MCF 10A (cell line): ENCODE measurements around the gene GMDS. TPM values are rescaled to one million over a fixed set of nuclear protein-coding genes. Genes with fewer than 3 reads are reported as not detected.

ENCODE experiments used
- BruUV-seq: library from RNA; stranded (reverse); fragments of 400-500 nt; replicated peaks from 2 replicates; lab custom pipeline; 2021; lab: Mats Ljungman, UMichigan
- CTCF ChIA-PET: fragments of 300-600 bp; sonication (Branson Sonifier 250); formaldehyde crosslinking; extraction: SDS; loops from one replicate; lab custom pipeline; 2021; ENCODE audit warnings: antibody characterized with exemption, inconsistent platforms; lab: Yijun Ruan, JAX
- POLR2A ChIA-PET: fragments of 300-600, 350-650 bp; sonication (Branson Sonifier 250); formaldehyde crosslinking; extraction: SDS; loops from one replicate; lab custom pipeline; 2020; ENCODE audit warnings: antibody characterized with exemption, inconsistent platforms; lab: Yijun Ruan, JAX
- DNase-seq: peaks from one replicate; pipeline ENCODE4 v3.0.0-alpha.2; 2018; ENCODE audit not compliant: unreplicated experiment
- H3K27ac Mint-ChIP-seq: one replicate; pipeline ENCODE4 v1.8.0; 2022; ENCODE audit warnings: mild to moderate bottlenecking, low read depth, mixed read lengths; ENCODE audit not compliant: unreplicated experiment
- H3K27me3 Mint-ChIP-seq: one replicate; pipeline ENCODE4 v1.8.0; 2022; ENCODE audit warnings: mixed read lengths; ENCODE audit not compliant: insufficient read depth, unreplicated experiment
- H3K36me3 Mint-ChIP-seq: one replicate; pipeline ENCODE4 v1.8.0; 2022; ENCODE audit warnings: mild to moderate bottlenecking, moderate library complexity, mixed read lengths; ENCODE audit not compliant: insufficient read depth, unreplicated experiment
- H3K4me1 Mint-ChIP-seq: one replicate; pipeline ENCODE4 v1.8.0; 2022; ENCODE audit warnings: mixed read lengths; ENCODE audit not compliant: insufficient read depth, unreplicated experiment
- H3K4me3 Mint-ChIP-seq: one replicate; pipeline ENCODE4 v1.8.0; 2022; ENCODE audit warnings: mild to moderate bottlenecking, moderate library complexity, mixed read lengths; ENCODE audit not compliant: unreplicated experiment
- H3K9me3 Mint-ChIP-seq: one replicate; pipeline ENCODE4 v1.8.0; 2022; ENCODE audit warnings: mixed read lengths; ENCODE audit not compliant: unreplicated experiment
- CTCF ChIP-seq: fragments of 200-600 bp; IDR thresholded peaks from one replicate; pipeline ENCODE4 v1.8.0; 2022; ENCODE audit warnings: antibody characterized with exemption, mild to moderate bottlenecking; ENCODE audit not compliant: unreplicated experiment
- intact Hi-C: fragments of 100-400 bp; cut with micrococcal nuclease; formaldehyde crosslinking; loops from 2 replicates; pipeline ENCODE4 v1.14.1; 2022
- total RNA-seq: library from RNA; stranded (reverse); gene quantifications from 2 replicates; pipeline ENCODE4 v1.2.3, GENCODE V29; 2022

GMDS gene
- total RNA-seq, 1 experiment from 2014 or later = 24.9 TPM

GRCh38 chr6:2235777-2236495 lies 9.5 kb downstream of the GMDS start:
- Mint-ChIP-seq H3K4me3 (no peak overlapping the region), H3K27ac (peak overlapping the region; percentile 81), H3K4me1 (peaks cover 39% of the 10 kb centered on the region), H3K9me3 (no peaks in the 10 kb centered on the region), H3K27me3 (no peaks in the 10 kb centered on the region), H3K36me3 (peaks cover 5% of the 10 kb centered on the region)
- POLR2A ChIA-PET = interaction anchor here (0.6 to 2.9 kb wide), 6 partner anchors 8 to 394 kb away, joined by 3 to 18 read pairs (median 8); no protein-coding TSS in a partner anchor
- DNase-seq = no peak
- intact Hi-C loops = no loop called here
- BruUV-seq = no TSS peak
- TF ChIP-seq CTCF = no peak
- CTCF ChIA-PET = interaction anchor here (0.6 to 1.5 kb wide), 2 partner anchors 128 to 625 kb away, joined by 3 to 4 read pairs; no protein-coding TSS in a partner anchor

GRCh38 chr6:2232445-2232844 lies 13.0 kb downstream of the GMDS start:
- no peak for DNase-seq
- peaks cover 6% of the 10 kb centered on the region for H3K36me3 Mint-ChIP-seq
- no peaks in the 10 kb centered on the region for H3K27me3 Mint-ChIP-seq
- intact Hi-C loops = no loop called here
- ChIA-PET POLR2A (interaction anchor here (0.6 to 0.8 kb wide), 2 partner anchors 13 to 14 kb away, joined by 3 read pairs; no protein-coding TSS in a partner anchor), CTCF (no interaction called here)
- H3K4me1 Mint-ChIP-seq = peaks cover 28% of the 10 kb centered on the region
- BruUV-seq = no TSS peak
- no peak overlapping the region for H3K27ac Mint-ChIP-seq
- no peaks in the 10 kb centered on the region for H3K9me3 Mint-ChIP-seq
- no peak for TF ChIP-seq CTCF
- no peak overlapping the region for H3K4me3 Mint-ChIP-seq

- CTCF ChIA-PET = interaction anchor here (0.5 to 1.3 kb wide), 2 partner anchors 16 to 21 kb away, joined by 3 to 4 read pairs; no protein-coding TSS in a partner anchor
- intact Hi-C loops = no loop called here
- DNase-seq = peak; percentile 42
- POLR2A ChIA-PET = interaction anchor here (0.6 to 1.4 kb wide), 4 partner anchors 12 to 301 kb away, joined by 3 to 4 read pairs (median 3); no protein-coding TSS in a partner anchor
- Mint-ChIP-seq H3K27me3 (no peaks in the 10 kb centered on the region), H3K36me3 (peaks cover 6% of the 10 kb centered on the region), H3K27ac (peak overlapping the region; percentile 46), H3K4me3 (no peak overlapping the region), H3K4me1 (peaks cover 19% of the 10 kb centered on the region), H3K9me3 (no peaks in the 10 kb centered on the region)
- TF ChIP-seq CTCF = no peak
- no TSS peak for BruUV-seq
These were observed 14.0 kb downstream of the GMDS start for GRCh38 chr6:2231438-2231837.

- peaks cover 6% of the 10 kb centered on the region for H3K36me3 Mint-ChIP-seq
- CTCF ChIA-PET = interaction anchor here (0.5 to 1.3 kb wide), 2 partner anchors 16 to 21 kb away, joined by 3 to 4 read pairs; no protein-coding TSS in a partner anchor
- H3K27me3 Mint-ChIP-seq = no peaks in the 10 kb centered on the region
- TF ChIP-seq CTCF = no peak
- no TSS peak for BruUV-seq
- DNase-seq = peak; percentile 1
- no peak overlapping the region for H3K4me3 Mint-ChIP-seq
- intact Hi-C loops = no loop called here
- POLR2A ChIA-PET = interaction anchor here (0.6 to 1.4 kb wide), 3 partner anchors 15 to 302 kb away, joined by 3 to 4 read pairs (median 3); no protein-coding TSS in a partner anchor
- peak overlapping the region; percentile 46 for H3K27ac Mint-ChIP-seq
- H3K4me1 Mint-ChIP-seq = peaks cover 15% of the 10 kb centered on the region
- no peaks in the 10 kb centered on the region for H3K9me3 Mint-ChIP-seq
These were observed 14.6 kb downstream of the GMDS start for GRCh38 chr6:2230659-2231277.
